Stomach (tissue), 4 donors: ENCODE data around the gene NUDC.

Source experiments
- POLR2A ChIP-seq, 4 donors: fragments of 450-650 bp; IDR thresholded peaks; one replicate each; pipeline ENCODE4 v1.6.1; 2016; ENCODE audit warnings: antibody characterized with exemption in 4 of 4, control low read depth in 2 of 4, mild to moderate bottlenecking in 1 of 4, moderate library complexity in 1 of 4
- POLR2AphosphoS5 ChIP-seq, 3 donors: sonication (generic); formaldehyde crosslinking; IDR thresholded peaks; one replicate each; pipeline ENCODE4 v1.6.1; 2016; ENCODE audit warnings: antibody characterized with exemption in 3 of 3
- TF ChIP-seq, protein P1 (sequence below), 7 experiments: fragments of 450-650 bp in 4 of 7; fragments of 200-600 bp in 3 of 7; sonication (generic) in 3 of 7; IDR thresholded peaks; one replicate each; pipeline ENCODE4 v1.5.1; 2016 to 2019; ENCODE audit warnings: antibody characterized with exemption in 7 of 7, control low read depth in 2 of 7, mild to moderate bottlenecking in 1 of 7

DNA sequence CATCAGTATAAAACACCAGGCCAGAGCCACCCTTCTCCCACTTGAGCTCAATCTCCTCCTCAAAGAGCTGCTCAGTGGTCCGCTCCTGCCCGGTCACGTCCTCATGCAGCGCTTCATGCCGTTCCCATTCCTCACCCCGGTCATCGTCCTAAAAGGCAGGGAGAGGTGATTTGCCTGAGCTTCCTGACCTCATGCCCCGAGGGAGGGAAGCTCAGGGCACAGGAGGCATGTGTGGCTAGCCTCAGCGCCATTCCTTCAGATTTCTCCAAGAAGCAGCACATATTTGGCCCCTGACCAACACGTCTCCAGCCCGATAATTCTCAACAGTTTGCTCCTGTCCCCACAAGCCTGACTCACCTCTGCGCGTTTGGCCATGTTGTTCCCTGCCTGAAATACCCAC is 27.3 kb upstream of the NUDC start:
- TF ChIP-seq, protein P1, sequence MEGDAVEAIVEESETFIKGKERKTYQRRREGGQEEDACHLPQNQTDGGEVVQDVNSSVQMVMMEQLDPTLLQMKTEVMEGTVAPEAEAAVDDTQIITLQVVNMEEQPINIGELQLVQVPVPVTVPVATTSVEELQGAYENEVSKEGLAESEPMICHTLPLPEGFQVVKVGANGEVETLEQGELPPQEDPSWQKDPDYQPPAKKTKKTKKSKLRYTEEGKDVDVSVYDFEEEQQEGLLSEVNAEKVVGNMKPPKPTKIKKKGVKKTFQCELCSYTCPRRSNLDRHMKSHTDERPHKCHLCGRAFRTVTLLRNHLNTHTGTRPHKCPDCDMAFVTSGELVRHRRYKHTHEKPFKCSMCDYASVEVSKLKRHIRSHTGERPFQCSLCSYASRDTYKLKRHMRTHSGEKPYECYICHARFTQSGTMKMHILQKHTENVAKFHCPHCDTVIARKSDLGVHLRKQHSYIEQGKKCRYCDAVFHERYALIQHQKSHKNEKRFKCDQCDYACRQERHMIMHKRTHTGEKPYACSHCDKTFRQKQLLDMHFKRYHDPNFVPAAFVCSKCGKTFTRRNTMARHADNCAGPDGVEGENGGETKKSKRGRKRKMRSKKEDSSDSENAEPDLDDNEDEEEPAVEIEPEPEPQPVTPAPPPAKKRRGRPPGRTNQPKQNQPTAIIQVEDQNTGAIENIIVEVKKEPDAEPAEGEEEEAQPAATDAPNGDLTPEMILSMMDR (IDR thresholded peaks at IDR 0.05), result no peak
- no peak for TF ChIP-seq POLR2AphosphoS5 (IDR thresholded peaks at IDR 0.05)
- no peak for TF ChIP-seq POLR2A (IDR thresholded peaks at IDR 0.05)
